Ishikawa (cell line): ENCODE measurements around the gene ODAM.

Experiments
- CEBPB ChIP-seq: IDR thresholded peaks from 2 replicates; pipeline ENCODE4 v1.6.1; 2012
- CREB1 ChIP-seq: IDR thresholded peaks from 2 replicates; pipeline ENCODE4 v1.6.1; 2012; ENCODE audit warnings: low read depth
- EGR1 ChIP-seq: IDR thresholded peaks from 2 replicates; pipeline ENCODE4 v1.6.1; 2012
- EP300 ChIP-seq: IDR thresholded peaks from 2 replicates; pipeline ENCODE4 v1.6.1; 2012; ENCODE audit warnings: borderline replicate concordance
- FOXM1 ChIP-seq: IDR thresholded peaks from 2 replicates; pipeline ENCODE4 v1.6.1; 2012; ENCODE audit warnings: low read depth, borderline replicate concordance
- MAX ChIP-seq: IDR thresholded peaks from 2 replicates; pipeline ENCODE4 v1.6.1; 2012
- RAD21 ChIP-seq: IDR thresholded peaks from 2 replicates; pipeline ENCODE4 v1.6.1; 2012; ENCODE audit warnings: low read depth
- REST ChIP-seq: IDR thresholded peaks from 2 replicates; pipeline ENCODE4 v1.6.1; 2012; ENCODE audit warnings: low read depth, mild to moderate bottlenecking
- TAF1 ChIP-seq: IDR thresholded peaks from 2 replicates; pipeline ENCODE4 v1.6.1; 2012; ENCODE audit warnings: low read depth, mild to moderate bottlenecking
- YY1 ChIP-seq: IDR thresholded peaks from 2 replicates; pipeline ENCODE4 v1.6.1; 2012; ENCODE audit warnings: low read depth
- ZBTB7A ChIP-seq: IDR thresholded peaks from 2 replicates; pipeline ENCODE4 v1.6.1; 2012; ENCODE audit warnings: low read depth

- TF ChIP-seq ZBTB7A: no peak
- no peak for TF ChIP-seq EP300
- TF ChIP-seq CREB1: no peak
- no peak for TF ChIP-seq REST
- TF ChIP-seq EGR1: no peak
- no peak for TF ChIP-seq RAD21
- no peak for TF ChIP-seq CEBPB
- no peak for TF ChIP-seq MAX
- TF ChIP-seq FOXM1: no peak
- TF ChIP-seq TAF1: no peak
- TF ChIP-seq YY1: no peak
Observed at GRCh38 chr4:70191647-70192046, 3.9 kb upstream of the ODAM start.
